Stomach (tissue), 9 donors: Measurements from ENCODE around the gene MSI1. TPM values are rescaled to one million over a fixed set of nuclear protein-coding genes. Genes with fewer than 3 reads are reported as not detected.
A peak's percentile ranks its signal among the peaks of the same experiment; 100 is the strongest.

ENCODE experiments used
- DNase-seq, 2 donors: peaks; one replicate each; pipeline versions ENCODE4 v3.0.0 to v3.0.0-alpha.2; 2013 to 2019
- H3K27ac ChIP-seq, 5 donors: fragments of 200-600 bp in 4 of 5; sonication (generic) in 4 of 5; one replicate each; pipeline ENCODE4 v1.5.1; 2013 to 2019; ENCODE audit warnings: mild to moderate bottlenecking in 1 of 5, moderate library complexity in 1 of 5
- H3K27me3 ChIP-seq, 3 donors: fragments of 200-600 bp; sonication (generic); one replicate each; pipeline ENCODE4 v1.5.1; 2017 to 2019; ENCODE audit warnings: mixed run types in 1 of 3
- H3K36me3 ChIP-seq, 4 donors: fragments of 200-600 bp; sonication (generic); 1 replicate in 3 of 4; 2 replicates in 1 of 4; pipeline ENCODE4 v1.5.1; 2016 to 2019
- H3K4me1 ChIP-seq, 4 donors: fragments of 200-600 bp; sonication (generic); one replicate each; pipeline ENCODE4 v1.5.1; 2016 to 2019
- H3K4me3 ChIP-seq, 4 donors: fragments of 200-600 bp; sonication (generic) in 3 of 4; one replicate each; pipeline ENCODE4 v1.5.1; 2016 to 2019; ENCODE audit warnings: mild to moderate bottlenecking in 1 of 4
- H3K9me3 ChIP-seq, 4 donors: fragments of 200-600 bp; sonication (generic); one replicate each; pipeline ENCODE4 v1.5.1; 2016 to 2019
- CTCF ChIP-seq, 7 experiments: fragments of 450-650 bp in 4 of 7; fragments of 200-600 bp in 3 of 7; sonication (generic) in 3 of 7; IDR thresholded peaks; one replicate each; pipeline ENCODE4 v1.5.1; 2016 to 2019; ENCODE audit warnings: antibody characterized with exemption in 7 of 7, control low read depth in 2 of 7, mild to moderate bottlenecking in 1 of 7
- EP300 ChIP-seq: sonication (generic); formaldehyde crosslinking; IDR thresholded peaks from one replicate; pipeline ENCODE4 v1.6.1; 2017; ENCODE audit warnings: antibody characterized with exemption
- POLR2A ChIP-seq, 4 donors: fragments of 450-650 bp; IDR thresholded peaks; one replicate each; pipeline ENCODE4 v1.6.1; 2016; ENCODE audit warnings: antibody characterized with exemption in 4 of 4, control low read depth in 2 of 4, mild to moderate bottlenecking in 1 of 4, moderate library complexity in 1 of 4
- POLR2AphosphoS5 ChIP-seq, 3 donors: sonication (generic); formaldehyde crosslinking; IDR thresholded peaks; one replicate each; pipeline ENCODE4 v1.6.1; 2016; ENCODE audit warnings: antibody characterized with exemption in 3 of 3
- WGBS, 5 donors: extraction: QIAGEN DNeasy Blood & Tissue Kit in 3 of 5; methylation state at CpG; one replicate each; pipeline versions ENCODE4 v1.1.5 to v1.1.7; 2013 to 2018; 5-methylcytosine and 5-hydroxymethylcytosine counted together
- intact Hi-C: fragments of 100-400 bp; cut with DNase I; formaldehyde crosslinking; loops from one replicate; pipeline ENCODE4 v1.15.1; 2023; ENCODE audit warnings: low total_unique reads
- polyA plus RNA-seq, 3 donors: library from polyadenylated mRNA; stranded (reverse); fragments of 200-250 nt; gene quantifications; one replicate each; pipeline ENCODE4 v1.2.3, GENCODE V29; 2013
- total RNA-seq, 5 donors: library from RNA; depleted of rRNA; stranded (reverse); fragments of >200 nt; gene quantifications; one replicate each; pipeline versions ENCODE4 v1.1.0 to v1.2.3, GENCODE V29; 2014 to 2016
- donor health status: healthy with polysubstance abuse.
- donor health status: Bipolar disorder and iron deficiency.
- donor health status: healthy.

The MSI1 gene
- total and polyA plus RNA-seq, 8 donors: 0.58 to 7.1 (median 1.6) TPM; not detected in 2

DNA sequence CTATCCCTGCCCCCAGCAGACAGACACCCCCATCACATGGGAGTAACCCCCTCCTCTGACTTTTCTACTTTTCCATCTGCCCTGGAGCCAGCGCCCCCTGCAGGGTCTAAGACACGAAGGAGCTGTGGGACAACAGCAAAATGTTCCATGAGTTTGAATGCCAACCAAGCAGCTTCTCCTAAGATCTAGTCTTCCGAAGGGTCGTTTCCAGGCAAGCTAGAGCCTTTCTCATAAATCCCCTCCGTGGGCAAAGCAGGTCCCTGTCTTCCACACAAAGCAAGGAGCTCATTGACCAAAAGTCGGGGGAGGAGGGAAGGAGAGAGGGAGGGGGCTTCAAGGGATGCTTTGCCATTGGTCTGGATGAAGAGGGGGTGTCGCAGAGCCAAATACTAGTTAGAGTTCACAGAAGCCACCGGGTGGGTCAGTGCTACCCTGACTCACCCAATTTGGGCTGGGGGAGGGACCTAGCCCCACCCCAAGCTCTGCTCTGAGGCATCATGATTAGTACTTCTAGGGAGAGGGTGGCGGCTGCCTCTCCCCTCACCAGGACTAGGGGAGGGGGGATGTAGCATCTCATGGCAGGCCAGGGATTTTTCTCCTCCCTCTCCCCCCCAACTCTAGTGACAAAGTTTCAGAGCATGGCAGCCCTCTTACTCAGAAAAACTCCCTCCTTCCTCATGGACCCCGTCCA lies 1.6 kb downstream of the MSI1 start:
- Histone ChIP-seq H3K27me3 (peaks cover 7 to 65% (median 30%) of the 10 kb centered on the region in 3 donors), H3K27ac (peak overlapping the region; percentile 66 to 80 (median 76))
- intact Hi-C loops: no loop called here

GRCh38 chr12:120366845-120367232 lies 2.1 kb downstream of the MSI1 start:
- Histone ChIP-seq H3K4me1 (peaks cover 48 to 79% (median 68%) of the 10 kb centered on the region in 4 donors), H3K9me3 (no peaks in the 10 kb centered on the region), H3K36me3 (no peaks in the 10 kb centered on the region), H3K27ac (peak overlapping the region; percentile 66 to 80 (median 76)), H3K27me3 (peaks cover 7 to 65% (median 31%) of the 10 kb centered on the region in 3 donors), H3K4me3 (no peak overlapping the region)
- TF ChIP-seq EP300 (no peak), POLR2AphosphoS5 (IDR thresholded peaks at IDR 0.05) (no peak), CTCF (IDR thresholded peaks at IDR 0.05) (no peak)
- intact Hi-C loops: no loop called here
- WGBS, 5 donors: 37 to 66% (median 54%) methylated on average over 7 of the region's 7 CpGs
- no peak for DNase-seq

More for the DNA sequence above, 1.6 kb downstream of the MSI1 start:
- 34 to 44% (median 38%) methylated on average over 10 of the region's 10 CpGs for WGBS, 5 donors
- peaks cover 42 to 74% (median 63%) of the 10 kb centered on the region in 4 donors for H3K4me1 ChIP-seq
- TF ChIP-seq EP300: no peak
- no peak for TF ChIP-seq POLR2AphosphoS5 (IDR thresholded peaks at IDR 0.05)
- peak in 3 of 7 experiments; percentile 8 to 32 (median 11) for TF ChIP-seq CTCF (IDR thresholded peaks at IDR 0.05)
- no peak for TF ChIP-seq POLR2A (IDR thresholded peaks at IDR 0.05)
- peak in 1 of 2 donors; percentile 63 for DNase-seq
- H3K36me3 ChIP-seq: no peaks in the 10 kb centered on the region
- H3K9me3 ChIP-seq: no peaks in the 10 kb centered on the region
- peak overlapping the region; percentile 63 to 73 (median 68) for H3K4me3 ChIP-seq

DNA sequence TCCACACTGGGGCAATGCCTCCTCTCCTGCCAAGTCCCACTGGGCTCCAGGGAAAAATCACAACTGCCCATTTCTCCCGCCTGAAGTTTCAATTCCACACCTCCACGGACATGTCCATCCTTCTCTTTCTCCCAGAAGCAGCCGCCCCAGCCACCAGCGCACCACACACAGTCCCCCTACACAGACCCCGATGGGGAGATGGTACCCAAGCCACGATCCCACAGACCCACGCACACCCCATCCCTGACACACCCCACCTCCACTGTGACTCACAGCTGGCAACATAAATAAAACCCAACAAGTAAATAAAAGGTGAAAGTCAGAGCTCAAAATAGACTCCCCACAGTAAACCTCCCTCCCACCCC lies 2.6 kb downstream of the MSI1 start:
- intact Hi-C loops: no loop called here
- Histone ChIP-seq H3K27me3 (peaks cover 7 to 66% (median 36%) of the 10 kb centered on the region in 3 donors), H3K27ac (peak overlapping the region; percentile 66 to 80 (median 76)), H3K9me3 (no peaks in the 10 kb centered on the region), H3K36me3 (no peaks in the 10 kb centered on the region), H3K4me1 (peaks cover 53 to 85% (median 73%) of the 10 kb centered on the region in 4 donors), H3K4me3 (no peak overlapping the region)
- WGBS, 5 donors: 37 to 69% (median 57%) methylated on average over 7 of the region's 7 CpGs
- TF ChIP-seq POLR2A (IDR thresholded peaks at IDR 0.05) (no peak), POLR2AphosphoS5 (IDR thresholded peaks at IDR 0.05) (no peak), EP300 (no peak), CTCF (IDR thresholded peaks at IDR 0.05) (no peak)
- no peak for DNase-seq

DNA sequence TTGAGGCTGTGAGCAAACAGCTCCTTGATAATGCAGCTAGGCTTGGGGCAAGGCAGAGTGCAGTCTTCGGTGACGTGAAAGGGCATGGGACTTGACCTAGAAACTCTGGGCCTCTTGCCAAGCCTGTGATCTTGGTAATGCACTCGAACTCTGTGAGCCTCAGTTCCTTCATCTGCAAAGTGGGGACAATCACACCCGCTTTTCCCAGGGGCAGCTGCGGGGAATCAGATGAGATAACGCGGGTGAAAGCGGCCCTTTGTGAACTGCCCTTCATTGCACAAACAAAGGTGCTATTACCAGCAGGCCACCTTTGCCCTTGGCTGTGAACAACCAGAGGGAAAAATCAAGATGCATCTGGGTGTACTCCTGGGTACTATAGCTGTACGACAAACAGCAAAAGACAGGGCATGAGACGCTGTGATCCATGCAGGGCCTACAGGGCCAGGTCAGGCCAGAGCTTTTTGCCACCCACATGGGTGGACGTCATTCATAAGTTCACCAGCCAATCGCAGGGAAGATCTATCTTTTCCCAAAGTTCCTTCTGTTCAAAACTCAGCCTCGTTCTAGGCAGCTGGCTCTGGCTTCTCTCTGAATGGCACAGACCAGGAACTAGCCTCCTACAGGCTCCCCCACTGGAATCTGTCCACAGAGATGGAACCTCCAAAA lies 3.2 kb downstream of the MSI1 start:
- Histone ChIP-seq H3K4me3 (no peak overlapping the region), H3K4me1 (peaks cover 56 to 87% (median 76%) of the 10 kb centered on the region in 4 donors), H3K36me3 (no peaks in the 10 kb centered on the region), H3K27ac (peak overlapping the region; percentile 66 to 80 (median 76)), H3K9me3 (no peaks in the 10 kb centered on the region), H3K27me3 (peaks cover 7 to 64% (median 38%) of the 10 kb centered on the region in 3 donors)
- TF ChIP-seq POLR2A (IDR thresholded peaks at IDR 0.05) (no peak), POLR2AphosphoS5 (IDR thresholded peaks at IDR 0.05) (peak in 2 of 3 donors; percentile 1 to 46)
- WGBS, 5 donors: 25 to 59% (median 34%) methylated on average over 13 of the region's 13 CpGs
- DNase-seq: peak; percentile 82
- intact Hi-C loops: no loop called here
